ENCODE results near the gene HEXIM2. TPM values are rescaled to one million over a fixed set of nuclear protein-coding genes. Genes with fewer than 3 reads are reported as not detected.

Gene HEXIM2
- total and polyA plus RNA-seq, 7 donors = 1.8 to 14.7 (median 7.8) TPM

DNA sequence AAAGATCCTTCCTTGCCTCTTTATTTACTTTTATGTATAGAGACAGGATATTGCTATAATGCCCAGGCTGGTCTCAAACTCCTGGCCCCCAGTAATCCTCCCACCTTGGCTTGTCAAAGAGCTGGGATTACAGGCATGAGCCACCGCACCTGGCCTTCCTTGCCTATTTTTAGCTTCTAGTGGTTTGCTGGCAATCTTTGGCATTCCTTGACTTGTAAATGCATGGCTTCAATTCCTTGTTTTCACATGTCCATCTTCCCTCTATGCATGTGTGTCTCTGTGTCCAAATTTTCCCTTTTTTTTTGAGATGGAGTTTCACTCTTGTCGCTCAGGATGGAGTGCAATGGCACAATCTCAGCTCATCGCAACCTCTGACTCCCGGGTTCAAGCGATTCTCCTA lies 22.5 kb downstream of the HEXIM2 start:
- intact Hi-C loops (cut with DNase I) = no loop called here
- Histone ChIP-seq H3K27me3 (no peaks in the 10 kb centered on the region), H3K4me1 (no peaks in the 10 kb centered on the region), H3K9me3 (no peaks in the 10 kb centered on the region), H3K27ac (no peak overlapping the region), H3K36me3 (no peaks in the 10 kb centered on the region), H3K4me3 (no peak overlapping the region)
- WGBS, 2 donors = 95% methylated on average over 5 of the region's 5 CpGs
- TF ChIP-seq EP300 (IDR thresholded peaks at IDR 0.05) (no peak), POLR2A (IDR thresholded peaks at IDR 0.05) (no peak), POLR2AphosphoS5 (IDR thresholded peaks at IDR 0.05) (no peak)
- TF ChIP-seq, protein P1, sequence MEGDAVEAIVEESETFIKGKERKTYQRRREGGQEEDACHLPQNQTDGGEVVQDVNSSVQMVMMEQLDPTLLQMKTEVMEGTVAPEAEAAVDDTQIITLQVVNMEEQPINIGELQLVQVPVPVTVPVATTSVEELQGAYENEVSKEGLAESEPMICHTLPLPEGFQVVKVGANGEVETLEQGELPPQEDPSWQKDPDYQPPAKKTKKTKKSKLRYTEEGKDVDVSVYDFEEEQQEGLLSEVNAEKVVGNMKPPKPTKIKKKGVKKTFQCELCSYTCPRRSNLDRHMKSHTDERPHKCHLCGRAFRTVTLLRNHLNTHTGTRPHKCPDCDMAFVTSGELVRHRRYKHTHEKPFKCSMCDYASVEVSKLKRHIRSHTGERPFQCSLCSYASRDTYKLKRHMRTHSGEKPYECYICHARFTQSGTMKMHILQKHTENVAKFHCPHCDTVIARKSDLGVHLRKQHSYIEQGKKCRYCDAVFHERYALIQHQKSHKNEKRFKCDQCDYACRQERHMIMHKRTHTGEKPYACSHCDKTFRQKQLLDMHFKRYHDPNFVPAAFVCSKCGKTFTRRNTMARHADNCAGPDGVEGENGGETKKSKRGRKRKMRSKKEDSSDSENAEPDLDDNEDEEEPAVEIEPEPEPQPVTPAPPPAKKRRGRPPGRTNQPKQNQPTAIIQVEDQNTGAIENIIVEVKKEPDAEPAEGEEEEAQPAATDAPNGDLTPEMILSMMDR (IDR thresholded peaks at IDR 0.05) = no peak
- no peak for DNase-seq

DNA sequence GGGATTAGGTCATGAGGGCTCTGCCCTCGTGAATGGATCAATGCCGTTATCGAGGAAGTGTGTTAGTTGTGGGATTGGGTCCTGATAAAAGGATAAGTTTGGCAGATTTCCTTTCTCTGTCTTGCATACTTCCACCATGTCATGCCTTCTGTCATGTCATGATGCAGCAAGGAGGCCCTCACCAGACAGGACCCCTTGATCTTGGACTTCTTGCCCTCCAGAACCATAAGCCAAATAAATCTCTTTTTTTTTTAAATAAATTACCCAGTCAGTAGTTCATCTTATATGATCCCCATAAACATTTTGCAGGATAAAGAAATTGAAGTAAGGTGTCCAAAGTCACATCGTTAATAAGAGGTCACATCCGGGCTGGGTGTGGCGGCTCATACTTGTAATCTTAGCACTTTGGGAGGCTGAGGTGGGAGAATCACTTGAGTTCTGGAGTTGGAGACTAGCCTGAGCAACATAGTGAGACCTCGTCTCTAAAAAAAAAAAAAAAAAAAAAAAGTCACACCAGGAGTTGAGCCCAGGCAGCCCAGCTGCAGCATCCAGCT lies 25.2 kb downstream of the HEXIM2 start:
- H3K27ac ChIP-seq = no peak overlapping the region
- no peak for TF ChIP-seq EP300 (IDR thresholded peaks at IDR 0.05)
- intact Hi-C loops (cut with DNase I) = no loop called here
- no peaks in the 10 kb centered on the region for H3K9me3 ChIP-seq
- no peaks in the 10 kb centered on the region for H3K36me3 ChIP-seq
- H3K4me3 ChIP-seq = no peak overlapping the region
- H3K27me3 ChIP-seq = no peaks in the 10 kb centered on the region
- no peak for DNase-seq
- 60 to 75% methylated on average over 7 of the region's 7 CpGs for WGBS, 2 donors
- H3K4me1 ChIP-seq = no peaks in the 10 kb centered on the region

DNA sequence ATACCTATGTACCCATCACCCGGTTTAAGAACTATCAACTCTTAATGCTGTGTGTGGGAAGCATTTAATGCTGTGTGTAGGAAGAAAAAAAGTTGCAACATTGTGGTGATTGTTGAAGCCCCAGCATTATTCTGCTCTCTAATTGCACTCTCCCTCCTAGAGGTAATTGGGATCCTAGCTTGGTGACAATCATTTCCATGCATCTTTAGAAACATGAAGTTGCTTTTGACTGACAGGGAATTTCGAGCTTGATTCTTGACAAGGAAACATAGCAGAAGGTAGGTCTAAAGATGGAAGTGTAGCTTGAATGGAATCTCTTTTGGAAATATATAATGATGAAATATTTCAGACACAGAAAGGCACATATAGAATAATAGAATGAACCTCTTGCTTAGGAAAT lies 27.3 kb downstream of the HEXIM2 start:
- Histone ChIP-seq H3K27me3 (no peaks in the 10 kb centered on the region), H3K4me1 (no peaks in the 10 kb centered on the region), H3K27ac (no peak overlapping the region), H3K9me3 (no peaks in the 10 kb centered on the region), H3K4me3 (no peak overlapping the region), H3K36me3 (no peaks in the 10 kb centered on the region)
- no peak for DNase-seq
- WGBS, 2 donors = 84 to 89% methylated on average over 2 of the region's 2 CpGs
- TF ChIP-seq POLR2AphosphoS5 (IDR thresholded peaks at IDR 0.05) (no peak), EP300 (IDR thresholded peaks at IDR 0.05) (no peak), POLR2A (IDR thresholded peaks at IDR 0.05) (no peak)
- TF ChIP-seq, protein P1 (IDR thresholded peaks at IDR 0.05) = no peak
- intact Hi-C loops (cut with DNase I) = no loop called here

DNA sequence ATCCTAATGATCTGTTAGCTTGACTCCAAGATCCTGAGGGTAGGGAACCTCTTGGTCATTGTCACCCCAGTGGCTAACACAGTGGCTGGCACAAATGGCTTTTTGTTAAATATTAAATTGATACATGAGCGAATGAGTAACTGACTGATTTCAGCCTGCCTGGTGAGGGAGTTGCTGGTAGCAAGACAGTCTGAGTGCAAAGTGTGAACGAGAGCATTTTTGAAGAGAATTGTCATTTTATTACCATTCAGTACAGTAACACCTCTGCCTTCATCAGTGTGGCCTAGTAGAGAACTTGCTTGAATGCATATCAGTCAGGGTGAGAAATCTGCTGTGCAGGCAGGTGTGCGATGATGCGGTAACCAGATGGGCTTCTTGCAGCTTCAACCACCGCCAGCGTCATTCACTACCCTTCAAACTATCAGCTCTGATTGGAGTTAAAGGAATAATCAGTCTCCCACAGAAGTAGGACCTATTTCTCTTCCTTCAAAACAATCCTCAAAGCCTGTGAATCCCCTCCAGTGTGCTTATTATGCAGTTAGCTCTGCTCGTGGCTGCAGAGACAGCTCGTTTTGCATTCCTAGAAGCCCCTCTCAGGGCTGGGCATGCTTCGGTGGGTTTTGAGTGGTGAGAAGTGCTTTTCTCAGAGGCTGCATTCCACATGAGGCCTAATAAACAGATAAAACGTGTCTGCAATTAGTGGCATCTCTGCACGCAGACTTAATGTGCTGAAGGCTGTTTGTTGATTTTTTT lies 29.0 kb downstream of the HEXIM2 start:
- no peak for DNase-seq
- no peak for TF ChIP-seq POLR2AphosphoS5 (IDR thresholded peaks at IDR 0.05)
- no peak for TF ChIP-seq EP300 (IDR thresholded peaks at IDR 0.05)
- no peak for TF ChIP-seq POLR2A (IDR thresholded peaks at IDR 0.05)
- TF ChIP-seq, protein P1 (IDR thresholded peaks at IDR 0.05) = no peak
- intact Hi-C loops (cut with DNase I) = loop anchor here (10.0 kb wide), 1 partner anchor 276 kb away; the partner anchor contains the start of gene GFAP

DNA sequence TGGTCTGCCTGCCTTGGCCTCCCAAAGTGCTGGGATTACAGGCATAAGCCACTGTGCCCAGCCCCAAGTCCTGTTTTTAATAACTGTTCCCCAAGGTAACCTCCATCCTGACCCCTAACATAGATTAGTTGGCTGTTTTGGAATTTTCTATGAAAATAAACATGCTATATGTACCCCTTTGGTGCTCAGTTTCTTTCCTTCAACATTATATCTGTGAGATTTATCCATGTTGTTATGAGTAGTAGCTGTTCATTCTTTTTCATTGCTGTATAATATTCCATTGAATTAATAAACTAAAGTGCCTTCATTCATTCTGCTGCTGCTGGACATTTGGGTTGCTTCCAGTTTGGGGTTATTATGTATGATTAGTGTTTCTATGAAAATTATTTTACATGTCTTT lies 33.7 kb downstream of the HEXIM2 start:
- H3K36me3 ChIP-seq = no peaks in the 10 kb centered on the region
- no peak for DNase-seq
- no peak overlapping the region for H3K4me3 ChIP-seq
- TF ChIP-seq EP300 (IDR thresholded peaks at IDR 0.05) (no peak), POLR2AphosphoS5 (IDR thresholded peaks at IDR 0.05) (no peak), POLR2A (IDR thresholded peaks at IDR 0.05) (no peak)
- TF ChIP-seq, protein P1 (IDR thresholded peaks at IDR 0.05) = no peak
- no peaks in the 10 kb centered on the region for H3K9me3 ChIP-seq
- H3K27ac ChIP-seq = no peak overlapping the region
- no peaks in the 10 kb centered on the region for H3K27me3 ChIP-seq
- H3K4me1 ChIP-seq = peaks cover 0 to 15% (median 11%) of the 10 kb centered on the region in 4 donors
- intact Hi-C loops (cut with DNase I) = loop anchor here (5.0 to 10.0 kb wide), 2 partner anchors 33 to 281 kb away; partner anchors contain the start of genes GFAP and HEXIM2

More for the DNA sequence above, 29.0 kb downstream of the HEXIM2 start:
- no peaks in the 10 kb centered on the region for H3K36me3 ChIP-seq
- no peaks in the 10 kb centered on the region for H3K4me1 ChIP-seq
- 62 to 72% methylated on average over 11 of the region's 11 CpGs for WGBS, 2 donors
- no peak overlapping the region for H3K27ac ChIP-seq
- no peak overlapping the region for H3K4me3 ChIP-seq
- no peaks in the 10 kb centered on the region for H3K27me3 ChIP-seq
- H3K9me3 ChIP-seq = no peaks in the 10 kb centered on the region
